Measurements from ENCODE around the gene EXOC6B.

EXOC6B gene

GRCh38 chr2:72796766-72797165 is 29.1 kb downstream of the EXOC6B start:
- Histone ChIP-seq H3K4me1 (ENCODE audit: control insufficient read depth, insufficient read depth, low read length, poor library complexity, severe bottlenecking) (no peaks in the 10 kb centered on the region), H3K27ac (ENCODE audit: insufficient read depth, low read length, poor library complexity, severe bottlenecking) (no peak overlapping the region), H3K27me3 (replicated peaks; ENCODE audit: control insufficient read depth, insufficient read depth, low read length, poor library complexity, severe bottlenecking) (no peaks in the 10 kb centered on the region), H3K36me3 (ENCODE audit: control insufficient read depth, insufficient read depth, low read length) (no peaks in the 10 kb centered on the region), H3K9me3 (ENCODE audit: control insufficient read depth, low read length) (no peaks in the 10 kb centered on the region), H3K4me3 (ENCODE audit: insufficient read depth, low read depth, low read length, poor library complexity, severe bottlenecking) (no peak overlapping the region)
- DNase-seq, result no peak

- H3K36me3 ChIP-seq (ENCODE audit: control insufficient read depth, insufficient read depth, low read length), result no peaks in the 10 kb centered on the region
- no peaks in the 10 kb centered on the region for H3K27me3 ChIP-seq (replicated peaks; ENCODE audit: control insufficient read depth, insufficient read depth, low read length, poor library complexity, severe bottlenecking)
- no peaks in the 10 kb centered on the region for H3K9me3 ChIP-seq (ENCODE audit: control insufficient read depth, low read length)
- H3K4me1 ChIP-seq (ENCODE audit: control insufficient read depth, insufficient read depth, low read length, poor library complexity, severe bottlenecking), result no peaks in the 10 kb centered on the region
- DNase-seq, result no peak
- H3K4me3 ChIP-seq (ENCODE audit: insufficient read depth, low read depth, low read length, poor library complexity, severe bottlenecking), result no peak overlapping the region
- H3K27ac ChIP-seq (ENCODE audit: insufficient read depth, low read length, poor library complexity, severe bottlenecking), result no peak overlapping the region
Measured at GRCh38 chr2:72794572-72794971, 31.3 kb downstream of the EXOC6B start.

- Histone ChIP-seq H3K4me1 (ENCODE audit: control insufficient read depth, insufficient read depth, low read length, poor library complexity, severe bottlenecking) (no peaks in the 10 kb centered on the region), H3K36me3 (ENCODE audit: control insufficient read depth, insufficient read depth, low read length) (no peaks in the 10 kb centered on the region), H3K9me3 (ENCODE audit: control insufficient read depth, low read length) (no peaks in the 10 kb centered on the region), H3K4me3 (ENCODE audit: insufficient read depth, low read depth, low read length, poor library complexity, severe bottlenecking) (no peak overlapping the region), H3K27me3 (replicated peaks; ENCODE audit: control insufficient read depth, insufficient read depth, low read length, poor library complexity, severe bottlenecking) (no peaks in the 10 kb centered on the region), H3K27ac (ENCODE audit: insufficient read depth, low read length, poor library complexity, severe bottlenecking) (no peak overlapping the region)
- DNase-seq, result no peak
Measured at GRCh38 chr2:72793798-72794440, 31.9 kb downstream of the EXOC6B start.

GRCh38 chr2:72789241-72789640 is 36.6 kb downstream of the EXOC6B start:
- Histone ChIP-seq H3K4me1 (ENCODE audit: control insufficient read depth, insufficient read depth, low read length, poor library complexity, severe bottlenecking) (no peaks in the 10 kb centered on the region), H3K36me3 (ENCODE audit: control insufficient read depth, insufficient read depth, low read length) (no peaks in the 10 kb centered on the region), H3K27me3 (replicated peaks; ENCODE audit: control insufficient read depth, insufficient read depth, low read length, poor library complexity, severe bottlenecking) (no peaks in the 10 kb centered on the region), H3K27ac (ENCODE audit: insufficient read depth, low read length, poor library complexity, severe bottlenecking) (no peak overlapping the region), H3K4me3 (ENCODE audit: insufficient read depth, low read depth, low read length, poor library complexity, severe bottlenecking) (no peak overlapping the region), H3K9me3 (ENCODE audit: control insufficient read depth, low read length) (no peaks in the 10 kb centered on the region)
- no peak for DNase-seq

GRCh38 chr2:72788756-72789155 is 37.1 kb downstream of the EXOC6B start:
- Histone ChIP-seq H3K36me3 (ENCODE audit: control insufficient read depth, insufficient read depth, low read length) (peaks cover 1% of the 10 kb centered on the region), H3K27ac (ENCODE audit: insufficient read depth, low read length, poor library complexity, severe bottlenecking) (no peak overlapping the region), H3K9me3 (ENCODE audit: control insufficient read depth, low read length) (no peaks in the 10 kb centered on the region), H3K4me3 (ENCODE audit: insufficient read depth, low read depth, low read length, poor library complexity, severe bottlenecking) (no peak overlapping the region), H3K4me1 (ENCODE audit: control insufficient read depth, insufficient read depth, low read length, poor library complexity, severe bottlenecking) (no peaks in the 10 kb centered on the region), H3K27me3 (replicated peaks; ENCODE audit: control insufficient read depth, insufficient read depth, low read length, poor library complexity, severe bottlenecking) (no peaks in the 10 kb centered on the region)
- DNase-seq, result no peak

- no peak overlapping the region for H3K4me3 ChIP-seq (ENCODE audit: insufficient read depth, low read depth, low read length, poor library complexity, severe bottlenecking)
- peaks cover 3% of the 10 kb centered on the region for H3K36me3 ChIP-seq (ENCODE audit: control insufficient read depth, insufficient read depth, low read length)
- H3K4me1 ChIP-seq (ENCODE audit: control insufficient read depth, insufficient read depth, low read length, poor library complexity, severe bottlenecking), result no peaks in the 10 kb centered on the region
- H3K9me3 ChIP-seq (ENCODE audit: control insufficient read depth, low read length), result no peaks in the 10 kb centered on the region
- H3K27me3 ChIP-seq (replicated peaks; ENCODE audit: control insufficient read depth, insufficient read depth, low read length, poor library complexity, severe bottlenecking), result no peaks in the 10 kb centered on the region
- DNase-seq, result no peak
- H3K27ac ChIP-seq (ENCODE audit: insufficient read depth, low read length, poor library complexity, severe bottlenecking), result no peak overlapping the region
Measured at GRCh38 chr2:72785517-72785916, 40.3 kb downstream of the EXOC6B start.

- Histone ChIP-seq H3K4me1 (ENCODE audit: control insufficient read depth, insufficient read depth, low read length, poor library complexity, severe bottlenecking) (no peaks in the 10 kb centered on the region), H3K36me3 (ENCODE audit: control insufficient read depth, insufficient read depth, low read length) (peaks cover 3% of the 10 kb centered on the region), H3K27me3 (replicated peaks; ENCODE audit: control insufficient read depth, insufficient read depth, low read length, poor library complexity, severe bottlenecking) (no peaks in the 10 kb centered on the region), H3K4me3 (ENCODE audit: insufficient read depth, low read depth, low read length, poor library complexity, severe bottlenecking) (no peak overlapping the region), H3K27ac (ENCODE audit: insufficient read depth, low read length, poor library complexity, severe bottlenecking) (no peak overlapping the region), H3K9me3 (ENCODE audit: control insufficient read depth, low read length) (no peaks in the 10 kb centered on the region)
- no peak for DNase-seq
Measured at GRCh38 chr2:72782520-72782919, 43.3 kb downstream of the EXOC6B start.

- no peaks in the 10 kb centered on the region for H3K4me1 ChIP-seq (ENCODE audit: control insufficient read depth, insufficient read depth, low read length, poor library complexity, severe bottlenecking)
- H3K36me3 ChIP-seq (ENCODE audit: control insufficient read depth, insufficient read depth, low read length), result peaks cover 3% of the 10 kb centered on the region
- no peak overlapping the region for H3K4me3 ChIP-seq (ENCODE audit: insufficient read depth, low read depth, low read length, poor library complexity, severe bottlenecking)
- DNase-seq, result no peak
- no peaks in the 10 kb centered on the region for H3K9me3 ChIP-seq (ENCODE audit: control insufficient read depth, low read length)
- H3K27ac ChIP-seq (ENCODE audit: insufficient read depth, low read length, poor library complexity, severe bottlenecking), result no peak overlapping the region
- no peaks in the 10 kb centered on the region for H3K27me3 ChIP-seq (replicated peaks; ENCODE audit: control insufficient read depth, insufficient read depth, low read length, poor library complexity, severe bottlenecking)
Measured at GRCh38 chr2:72781480-72781879, 44.4 kb downstream of the EXOC6B start.

DNA sequence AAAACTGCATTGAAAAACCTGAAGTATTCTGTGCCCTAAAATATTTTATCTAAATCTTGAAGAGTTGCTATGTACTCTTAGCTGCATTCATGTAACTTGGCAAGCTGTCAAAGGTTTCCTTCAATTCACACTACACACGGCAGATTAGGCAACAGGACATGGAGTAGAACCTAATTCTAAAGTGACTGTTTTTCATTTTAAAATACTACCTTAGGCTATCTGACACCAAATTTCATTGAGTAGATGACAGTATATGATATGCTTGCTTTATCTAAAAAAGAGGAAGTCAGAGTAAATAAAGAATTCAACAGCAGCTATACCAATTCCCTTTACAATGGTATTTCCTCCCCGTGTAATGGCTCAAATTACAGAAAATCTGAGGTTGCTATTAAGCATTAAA is 45.4 kb downstream of the EXOC6B start:
- no peak overlapping the region for H3K4me3 ChIP-seq (ENCODE audit: insufficient read depth, low read depth, low read length, poor library complexity, severe bottlenecking)
- DNase-seq, result no peak
- no peaks in the 10 kb centered on the region for H3K9me3 ChIP-seq (ENCODE audit: control insufficient read depth, low read length)
- H3K36me3 ChIP-seq (ENCODE audit: control insufficient read depth, insufficient read depth, low read length), result peaks cover 3% of the 10 kb centered on the region
- H3K4me1 ChIP-seq (ENCODE audit: control insufficient read depth, insufficient read depth, low read length, poor library complexity, severe bottlenecking), result no peaks in the 10 kb centered on the region
- no peaks in the 10 kb centered on the region for H3K27me3 ChIP-seq (replicated peaks; ENCODE audit: control insufficient read depth, insufficient read depth, low read length, poor library complexity, severe bottlenecking)
- H3K27ac ChIP-seq (ENCODE audit: insufficient read depth, low read length, poor library complexity, severe bottlenecking), result no peak overlapping the region

GRCh38 chr2:72779495-72779894 is 46.3 kb downstream of the EXOC6B start:
- no peak for DNase-seq
- Histone ChIP-seq H3K4me1 (ENCODE audit: control insufficient read depth, insufficient read depth, low read length, poor library complexity, severe bottlenecking) (no peaks in the 10 kb centered on the region), H3K36me3 (ENCODE audit: control insufficient read depth, insufficient read depth, low read length) (peaks cover 3% of the 10 kb centered on the region), H3K27me3 (replicated peaks; ENCODE audit: control insufficient read depth, insufficient read depth, low read length, poor library complexity, severe bottlenecking) (no peaks in the 10 kb centered on the region), H3K27ac (ENCODE audit: insufficient read depth, low read length, poor library complexity, severe bottlenecking) (no peak overlapping the region), H3K4me3 (ENCODE audit: insufficient read depth, low read depth, low read length, poor library complexity, severe bottlenecking) (no peak overlapping the region), H3K9me3 (ENCODE audit: control insufficient read depth, low read length) (no peaks in the 10 kb centered on the region)

Measured in effector memory CD4-positive, alpha-beta T cell (primary cell).